GM23248 (cell line): ENCODE measurements around the gene GRAMD1A. TPM values are rescaled to one million over a fixed set of nuclear protein-coding genes. Genes with fewer than 3 reads are reported as not detected.

Experiments used
- DNase-seq: peaks from one replicate; pipeline ENCODE4 v3.0.0-alpha.2; 2015
- H2AFZ ChIP-seq: fragments of 200-600 bp; sonication (generic); 2 replicates; pipeline ENCODE4 v1.6.1; 2016; ENCODE audit warnings: antibody characterized with exemption
- H3F3A ChIP-seq: fragments of 200-600 bp; sonication (generic); 2 replicates; pipeline ENCODE4 v1.6.1; 2016; ENCODE audit warnings: mild to moderate bottlenecking, antibody characterized with exemption, mixed run types; ENCODE audit not compliant: insufficient read depth
- H3K27ac ChIP-seq: fragments of 200-600 bp; sonication (generic); 2 replicates; pipeline ENCODE4 v1.5.1; 2016; ENCODE audit warnings: mild to moderate bottlenecking
- H3K27me3 ChIP-seq: fragments of 200-600 bp; sonication (generic); replicated peaks from 2 replicates; pipeline ENCODE4 v1.6.1; 2016; ENCODE audit warnings: mild to moderate bottlenecking; ENCODE audit not compliant: insufficient read depth
- H3K36me3 ChIP-seq: fragments of 200-600 bp; sonication (generic); 2 replicates; pipeline ENCODE4 v1.6.1; 2016; ENCODE audit warnings: low read depth, mild to moderate bottlenecking
- H3K4me1 ChIP-seq: fragments of 200-600 bp; sonication (generic); 2 replicates; pipeline ENCODE4 v1.6.1; 2016; ENCODE audit warnings: mild to moderate bottlenecking; ENCODE audit not compliant: insufficient read depth
- H3K4me2 ChIP-seq: fragments of 200-600 bp; sonication (generic); one replicate; pipeline ENCODE4 v1.6.1; 2016; ENCODE audit warnings: mild to moderate bottlenecking; ENCODE audit not compliant: unreplicated experiment
- H3K4me3 ChIP-seq: fragments of 200-600 bp; sonication (generic); 2 replicates; pipeline ENCODE4 v1.5.1; 2016; ENCODE audit warnings: mild to moderate bottlenecking
- H3K79me2 ChIP-seq: fragments of 200-600 bp; sonication (generic); 2 replicates; pipeline ENCODE4 v1.6.1; 2016; ENCODE audit warnings: mild to moderate bottlenecking; ENCODE audit not compliant: insufficient read depth
- H3K9ac ChIP-seq: fragments of 200-600 bp; sonication (generic); 2 replicates; pipeline ENCODE4 v1.6.1; 2016; ENCODE audit warnings: mild to moderate bottlenecking
- H3K9me2 ChIP-seq: fragments of 200-600 bp; sonication (generic); 2 replicates; pipeline ENCODE4 v1.6.1; 2016; ENCODE audit warnings: mixed run types, mild to moderate bottlenecking, moderate library complexity; ENCODE audit not compliant: insufficient read depth
- H3K9me3 ChIP-seq: fragments of 200-600 bp; sonication (generic); one replicate; pipeline ENCODE4 v1.6.1; 2017; ENCODE audit warnings: low read depth
- H4K20me1 ChIP-seq: fragments of 200-600 bp; sonication (generic); 2 replicates; pipeline ENCODE4 v1.6.0; 2016; ENCODE audit not compliant: insufficient read depth
- EZH2 ChIP-seq: fragments of 200-600 bp; sonication (generic); IDR thresholded peaks from 2 replicates; pipeline ENCODE4 v1.6.1; 2018; ENCODE audit warnings: antibody characterized with exemption, mild to moderate bottlenecking; ENCODE audit not compliant: insufficient read depth, poor library complexity, severe bottlenecking
- EZH2phosphoT487 ChIP-seq: fragments of 200-600 bp; sonication (generic); IDR thresholded peaks from 2 replicates; pipeline ENCODE4 v1.6.1; 2018; ENCODE audit warnings: antibody characterized with exemption, moderate library complexity, mild to moderate bottlenecking, low read depth; ENCODE audit not compliant: insufficient read depth
- WGBS, 2 experiments: methylation state at CpG; one replicate each; pipeline ENCODE4 v1.1.6; 2015 to 2017; ENCODE audit warnings: low lambda C conversion rate in 2 of 2, low coverage in 1 of 2; ENCODE audit errors: missing lambda C conversion rate in 2 of 2; 5-methylcytosine and 5-hydroxymethylcytosine counted together
- in situ Hi-C: fragments of 300-500 bp; cut with MboI; formaldehyde crosslinking; loops from 2 replicates; pipeline ENCODE4 v1.15.0; 2020
- polyA plus RNA-seq: library from polyadenylated mRNA; unstranded; fragments of >200 nt; fragmentation: Nextera tagmentation; extraction: Ambion mirVana; gene quantifications from 2 replicates; pipeline ENCODE4 v1.2.1, GENCODE V29; 2016
- total RNA-seq: library from RNA; depleted of rRNA; stranded (reverse); fragments of >200 nt; shearing (Covaris generic); gene quantifications from 2 replicates; pipeline ENCODE4 v1.2.3, GENCODE V29; 2014

GRAMD1A gene
- total and polyA plus RNA-seq, 2 experiments from 2014 or later: 17.3 to 33.8 TPM

DNA sequence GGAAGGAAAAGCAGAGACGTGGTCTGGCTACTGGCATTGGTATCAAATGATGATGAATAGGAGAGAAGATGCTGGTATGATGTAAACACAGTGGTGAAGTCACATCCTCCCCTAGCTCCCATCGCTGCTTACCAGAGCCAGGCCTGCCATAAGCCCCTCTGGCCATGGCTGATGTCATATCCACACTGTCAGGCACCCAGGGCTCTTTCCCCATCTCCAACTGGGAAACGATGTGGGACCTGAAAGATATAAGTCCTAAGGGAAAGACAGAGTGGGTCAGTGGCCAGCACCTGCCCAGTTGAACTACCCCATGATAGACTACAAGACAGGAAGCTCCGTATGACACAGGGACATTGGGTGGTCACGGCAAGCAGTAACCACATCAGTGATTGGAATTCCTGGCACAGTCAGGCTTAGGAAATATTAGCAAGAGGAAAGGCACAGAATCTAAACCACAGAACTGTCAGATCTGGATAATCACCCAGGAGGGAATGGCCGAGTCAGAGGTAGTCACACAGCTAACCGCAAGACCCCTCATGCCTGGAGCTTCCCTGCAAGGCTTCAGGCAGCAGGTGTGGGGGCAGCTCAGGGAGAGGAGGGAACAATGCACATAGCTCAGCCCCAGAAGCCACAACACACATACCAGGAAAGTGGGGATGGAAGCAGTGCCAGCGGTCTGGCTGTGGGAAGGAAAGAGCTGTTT, 39.9 kb upstream of the GRAMD1A start:
- H3K9me3 ChIP-seq: no peaks in the 10 kb centered on the region
- H3K9me2 ChIP-seq: no peaks in the 10 kb centered on the region
- peaks cover 6% of the 10 kb centered on the region; the same call in 1 of the 2 replicates for H3F3A ChIP-seq

GRCh38 chr19:34960940-34961679, 39.0 kb upstream of the GRAMD1A start:
- no peaks in the 10 kb centered on the region for H3K9me3 ChIP-seq
- in situ Hi-C loops: no loop called here
- H3K4me3 ChIP-seq: no peak overlapping the region
- WGBS, 2 experiments: 77 to 81% methylated on average over 12 of the region's 12 CpGs
- peaks cover 20% of the 10 kb centered on the region for H3K79me2 ChIP-seq
- peaks cover 6% of the 10 kb centered on the region; the same call in 1 of the 2 replicates for H3F3A ChIP-seq
- no peak overlapping the region for H3K4me2 ChIP-seq
- TF ChIP-seq EZH2: no peak
- TF ChIP-seq EZH2phosphoT487: no peak
- no peak overlapping the region for H3K27ac ChIP-seq
- no peaks in the 10 kb centered on the region for H3K9me2 ChIP-seq
- DNase-seq: peak; percentile 51
- no peak overlapping the region for H2AFZ ChIP-seq
- no peaks in the 10 kb centered on the region for H4K20me1 ChIP-seq
- peaks cover 34% of the 10 kb centered on the region for H3K36me3 ChIP-seq
- H3K9ac ChIP-seq: no peak overlapping the region
- no peaks in the 10 kb centered on the region for H3K27me3 ChIP-seq
- H3K4me1 ChIP-seq: peaks cover 21% of the 10 kb centered on the region; the same call in 1 of the 2 replicates

More for the DNA sequence above, 39.9 kb upstream of the GRAMD1A start:
- peaks cover 21% of the 10 kb centered on the region; the same call in 1 of the 2 replicates for H3K4me1 ChIP-seq
- in situ Hi-C loops: no loop called here
- no peak overlapping the region for H3K4me2 ChIP-seq
- no peak overlapping the region for H3K4me3 ChIP-seq
- TF ChIP-seq EZH2 (no peak), EZH2phosphoT487 (no peak)
- H2AFZ ChIP-seq: no peak overlapping the region
- peaks cover 36% of the 10 kb centered on the region for H3K36me3 ChIP-seq
- no peaks in the 10 kb centered on the region for H3K27me3 ChIP-seq
- 62 to 64% methylated on average over 8 of the region's 8 CpGs for WGBS, 2 experiments
- no peak overlapping the region for H3K27ac ChIP-seq
- peak; percentile 70 for DNase-seq
- no peak overlapping the region for H3K9ac ChIP-seq
- H3K79me2 ChIP-seq: peaks cover 20% of the 10 kb centered on the region
- no peaks in the 10 kb centered on the region for H4K20me1 ChIP-seq

DNA sequence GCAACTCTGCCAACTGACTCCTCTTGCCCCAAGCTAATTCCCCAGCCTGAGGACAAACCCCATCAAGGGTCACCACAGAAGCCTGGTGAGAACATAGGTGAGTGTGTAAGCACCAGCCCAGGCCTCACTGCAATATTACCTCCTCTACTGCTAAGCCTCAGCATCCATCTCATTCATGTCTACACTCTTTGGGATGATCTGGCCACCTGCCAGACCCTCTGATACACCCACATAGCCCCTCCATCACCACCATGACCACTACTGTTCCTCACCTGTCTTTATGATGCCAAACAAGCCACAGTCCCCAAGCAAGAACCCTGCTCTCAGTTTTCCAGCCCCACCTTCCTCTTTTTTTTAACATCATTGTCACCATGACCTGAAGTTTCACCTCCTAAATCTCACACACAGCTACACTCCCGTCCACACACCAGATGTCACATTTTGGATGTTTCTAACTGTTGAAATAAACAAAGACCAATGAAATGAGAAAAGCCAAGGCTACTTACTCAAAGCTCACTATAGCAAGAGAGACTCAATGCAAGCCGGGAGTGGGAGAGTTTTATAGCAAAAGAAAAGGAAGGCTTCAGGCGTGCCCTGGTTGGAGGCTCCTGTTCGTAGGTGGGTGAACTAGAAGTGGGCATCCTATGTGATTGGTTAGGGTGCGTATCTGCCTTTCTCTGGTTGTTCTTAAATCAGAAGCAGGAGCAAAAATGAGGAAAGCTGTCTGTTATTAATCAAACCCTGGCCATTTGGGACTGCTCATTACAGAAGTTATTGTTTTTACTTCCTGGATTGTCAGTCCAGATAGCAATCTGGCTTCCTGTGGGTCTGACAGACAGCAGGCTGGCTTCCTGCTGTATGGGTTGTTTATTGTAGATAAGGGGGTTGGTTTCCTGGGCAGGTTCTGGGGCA, 38.1 kb upstream of the GRAMD1A start:
- in situ Hi-C loops: no loop called here
- Histone ChIP-seq H3F3A (peaks cover 6% of the 10 kb centered on the region; the same call in 1 of the 2 replicates), H3K27ac (no peak overlapping the region), H3K27me3 (no peaks in the 10 kb centered on the region), H4K20me1 (no peaks in the 10 kb centered on the region), H3K9me3 (no peaks in the 10 kb centered on the region), H3K36me3 (peaks cover 26% of the 10 kb centered on the region), H3K4me1 (peaks cover 21% of the 10 kb centered on the region; the same call in 1 of the 2 replicates), H3K79me2 (peaks cover 20% of the 10 kb centered on the region), H3K4me3 (0 out of 2 replicates have a peak overlapping the region, but pooled peaks have one; percentile 85), H2AFZ (no peak overlapping the region), H3K9ac (no peak overlapping the region), H3K4me2 (peak overlapping the region; percentile 80), H3K9me2 (no peaks in the 10 kb centered on the region)
- WGBS, 2 experiments: 83 to 86% methylated on average over 5 of the region's 5 CpGs
- no peak for DNase-seq
- TF ChIP-seq EZH2: no peak
- TF ChIP-seq EZH2phosphoT487: no peak
